ENCODE measurements around the gene DMBT1. TPM values are rescaled to one million over a fixed set of nuclear protein-coding genes. Genes with fewer than 3 reads are reported as not detected.

Gene DMBT1
- total and polyA plus RNA-seq, 9 donors, result 0.03 to 0.46 (median 0.10) TPM; not detected in 2

GRCh38 chr10:122515588-122516231, 44.8 kb upstream of the DMBT1 start:
- no peaks in the 10 kb centered on the region for H3K27me3 ChIP-seq
- DNase-seq, result no peak
- no peaks in the 10 kb centered on the region for H3K36me3 ChIP-seq
- no peak overlapping the region for H3K4me3 ChIP-seq
- H3K4me1 ChIP-seq (ENCODE audit: insufficient read depth), result no peaks in the 10 kb centered on the region
- WGBS, 3 donors, result 67 to 79% (median 76%) methylated on average over 16 of the region's 16 CpGs
- intact Hi-C loops (cut with DNase I), result no loop called here
- TF ChIP-seq POLR2A (IDR thresholded peaks at IDR 0.05) (no peak), CTCF (IDR thresholded peaks at IDR 0.05) (no peak)
- no peaks in the 10 kb centered on the region for H3K9me3 ChIP-seq
- no peak overlapping the region for H3K27ac ChIP-seq

- Histone ChIP-seq H3K4me3 (no peak overlapping the region), H3K27ac (no peak overlapping the region), H3K9me3 (no peaks in the 10 kb centered on the region), H3K27me3 (no peaks in the 10 kb centered on the region), H3K4me1 (ENCODE audit: insufficient read depth) (no peaks in the 10 kb centered on the region), H3K36me3 (no peaks in the 10 kb centered on the region)
- WGBS, 3 donors, result 82 to 83% (median 83%) methylated on average over 4 of the region's 4 CpGs
- intact Hi-C loops (cut with DNase I), result no loop called here
- TF ChIP-seq EP300 (IDR thresholded peaks at IDR 0.05), result no peak
- TF ChIP-seq POLR2A (IDR thresholded peaks at IDR 0.05), result no peak
- TF ChIP-seq CTCF (IDR thresholded peaks at IDR 0.05), result no peak
- DNase-seq, result no peak
Measured at GRCh38 chr10:122516734-122517133, 43.8 kb upstream of the DMBT1 start.

GRCh38 chr10:122519144-122519543, 41.4 kb upstream of the DMBT1 start:
- WGBS, 3 donors, result 75 to 78% (median 76%) methylated on average over 7 of the region's 7 CpGs
- Histone ChIP-seq H3K4me1 (ENCODE audit: insufficient read depth) (no peaks in the 10 kb centered on the region), H3K36me3 (no peaks in the 10 kb centered on the region), H3K4me3 (no peak overlapping the region), H3K27me3 (no peaks in the 10 kb centered on the region), H3K9me3 (no peaks in the 10 kb centered on the region), H3K27ac (no peak overlapping the region)
- no peak for DNase-seq
- intact Hi-C loops (cut with DNase I), result no loop called here
- TF ChIP-seq CTCF (IDR thresholded peaks at IDR 0.05) (no peak), EP300 (IDR thresholded peaks at IDR 0.05) (no peak), POLR2A (IDR thresholded peaks at IDR 0.05) (no peak)

GRCh38 chr10:122519873-122520272, 40.7 kb upstream of the DMBT1 start:
- DNase-seq, result no peak
- H3K9me3 ChIP-seq, result no peaks in the 10 kb centered on the region

More at GRCh38 chr10:122519873-122520272, 40.7 kb upstream of the DMBT1 start:
- intact Hi-C loops (cut with DNase I), result no loop called here
- TF ChIP-seq EP300 (IDR thresholded peaks at IDR 0.05) (no peak), POLR2A (IDR thresholded peaks at IDR 0.05) (no peak), CTCF (IDR thresholded peaks at IDR 0.05) (no peak)
- Histone ChIP-seq H3K4me1 (ENCODE audit: insufficient read depth) (no peaks in the 10 kb centered on the region), H3K27ac (no peak overlapping the region), H3K4me3 (no peak overlapping the region), H3K36me3 (no peaks in the 10 kb centered on the region), H3K27me3 (no peaks in the 10 kb centered on the region)
- 88 to 92% (median 92%) methylated on average over 15 of the region's 15 CpGs for WGBS, 3 donors
